Measurements from ENCODE around the gene TNK1.
"Not testable (repeated sequence)": the region's sequence is repeated elsewhere in the genome, so short reads cannot be mapped to it uniquely, and the experiment has no call there.

Gene TNK1

DNA sequence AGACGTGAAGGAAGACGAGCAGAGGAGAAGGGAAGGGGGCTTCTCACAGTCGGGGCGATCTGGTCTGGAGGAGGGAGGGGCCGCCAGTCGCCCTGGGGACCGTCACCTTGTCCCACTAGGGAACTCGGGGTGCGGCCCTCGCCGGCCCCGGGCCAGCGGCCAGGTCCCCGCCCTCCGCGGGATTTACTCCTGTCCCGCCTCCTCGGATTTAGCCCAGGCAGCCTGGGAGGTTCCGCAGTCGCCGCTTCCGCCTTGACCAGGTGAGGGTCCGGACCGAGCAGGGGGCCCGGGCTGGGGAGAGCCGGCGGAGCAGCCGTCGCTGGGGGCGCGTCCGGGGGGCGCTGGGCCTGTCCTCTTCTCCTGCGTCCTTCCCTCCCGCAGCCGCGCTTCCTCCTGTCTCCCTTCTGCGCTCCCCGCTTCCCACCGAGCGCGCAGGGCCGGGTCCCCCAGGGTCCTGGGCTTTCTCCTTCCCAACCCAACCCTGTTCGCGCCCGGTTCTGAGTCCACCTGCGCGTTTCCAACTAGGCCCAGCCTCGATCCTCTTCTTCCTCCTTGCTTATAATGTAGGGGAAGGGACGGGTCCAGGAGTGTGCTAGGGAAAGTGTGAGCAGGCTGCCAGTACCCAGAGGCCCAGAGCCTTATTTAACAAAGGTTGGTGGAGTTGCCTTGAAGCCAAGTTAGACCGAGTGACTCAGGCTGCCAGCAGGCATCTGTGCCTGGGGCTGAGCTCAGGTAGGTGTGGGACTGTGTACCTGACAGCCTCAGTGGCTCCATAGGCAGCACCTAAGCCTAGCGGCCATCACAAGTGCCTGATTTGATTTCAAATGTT, at the start of gene TNK1:
TSS of gene TNK1 (plus strand) at position 235 of the 829 bp plus-strand sequence. CDS start 1,838 bp downstream, outside the sequence.
- DNase-seq (ENCODE audit: low spot score): peak; percentile 69

DNA sequence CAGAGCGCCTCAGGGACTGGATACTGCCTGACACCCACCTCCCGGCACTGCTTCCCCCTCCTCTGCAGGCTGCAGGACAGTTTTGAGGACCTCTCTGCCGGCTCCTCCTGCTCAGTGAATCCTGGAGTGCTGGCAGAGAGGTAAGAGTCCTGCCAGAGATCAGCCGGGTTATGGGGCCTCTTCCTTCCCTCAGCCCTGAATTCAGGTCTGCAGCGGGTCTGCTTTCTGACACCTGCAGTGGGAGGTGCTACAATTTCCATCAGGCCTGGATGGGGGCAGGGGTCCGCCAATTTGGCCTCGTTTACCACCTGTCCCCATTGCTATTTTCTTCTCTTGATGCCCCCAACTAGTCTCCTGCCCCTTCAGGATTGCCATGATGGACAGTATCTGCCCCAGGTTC, 48.8 kb upstream of the TNK1 start:
- DNase-seq (ENCODE audit: low spot score): no peak

DNA sequence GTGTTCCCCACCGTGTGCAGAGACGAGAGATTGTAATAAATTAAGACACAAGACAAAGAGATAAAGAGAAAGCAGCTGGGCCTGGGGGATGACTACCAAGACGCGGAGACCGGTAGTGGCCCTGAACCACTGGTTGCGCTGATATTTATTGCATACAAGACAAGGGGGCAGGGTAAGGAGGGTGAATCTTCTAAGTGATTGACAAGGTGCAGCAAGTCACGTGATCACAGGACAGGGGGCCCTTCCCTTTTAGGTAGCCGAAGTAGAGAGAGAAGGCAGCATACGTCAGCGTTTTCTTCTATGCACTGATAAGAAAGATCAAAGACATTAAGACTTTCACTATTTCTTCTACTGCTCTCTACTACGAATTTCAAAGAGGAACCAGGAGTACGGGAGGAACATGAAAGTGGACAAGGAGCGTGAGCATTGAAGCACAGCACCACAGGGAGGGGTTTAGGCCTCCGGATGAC, 48.3 kb upstream of the TNK1 start:
- not testable (repeated sequence) for DNase-seq (ENCODE audit: low spot score)

DNA sequence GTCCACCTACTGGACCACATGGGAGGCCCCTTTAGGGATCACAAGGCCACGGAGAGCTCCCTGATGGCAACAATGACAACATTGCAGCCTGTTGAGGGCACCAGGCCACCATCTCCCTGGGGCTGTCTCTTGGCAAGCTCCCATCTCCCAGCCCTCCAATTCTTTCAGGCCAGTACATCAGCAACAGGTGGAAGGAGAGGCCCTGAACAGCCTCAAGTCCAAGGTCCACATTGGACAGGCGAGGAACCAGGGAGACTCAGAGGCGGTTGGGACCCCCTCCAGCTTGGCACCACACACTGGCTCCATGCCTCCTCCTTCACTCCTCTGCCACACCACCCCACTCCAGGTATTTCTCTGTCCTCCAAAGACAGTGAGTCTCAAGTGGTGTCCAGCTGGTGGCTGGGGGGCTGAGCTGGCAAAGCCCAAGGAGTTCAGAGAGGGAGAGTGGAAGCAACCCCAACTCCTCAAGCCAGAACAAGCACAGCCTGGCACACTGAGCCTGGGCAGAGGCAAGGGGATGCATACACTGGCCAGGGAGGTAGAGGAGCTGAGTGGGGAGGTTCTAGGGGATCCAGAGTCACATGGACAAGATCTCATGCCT, 45.9 kb upstream of the TNK1 start:
- DNase-seq (ENCODE audit: low spot score): no peak

DNA sequence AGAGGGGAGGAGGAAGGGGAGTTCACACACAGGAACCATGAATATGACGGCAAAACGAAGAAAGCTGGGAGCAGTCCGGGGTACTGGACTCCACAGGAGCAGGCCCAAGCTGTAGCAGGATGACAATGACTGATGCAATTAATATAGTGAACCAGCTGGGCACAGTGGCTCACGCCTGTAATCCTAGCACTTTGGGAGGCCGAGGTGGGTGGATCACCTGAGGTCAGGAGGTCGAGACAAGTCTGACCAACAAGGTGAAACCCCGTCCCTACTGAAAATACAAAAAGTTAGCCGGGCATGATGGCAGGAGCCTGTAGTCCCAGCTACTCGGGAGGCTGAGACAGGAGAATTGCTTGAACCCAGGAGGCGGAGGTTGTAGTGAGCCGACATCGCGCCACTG, 45.1 kb upstream of the TNK1 start:
- DNase-seq (ENCODE audit: low spot score): not testable (repeated sequence)

DNA sequence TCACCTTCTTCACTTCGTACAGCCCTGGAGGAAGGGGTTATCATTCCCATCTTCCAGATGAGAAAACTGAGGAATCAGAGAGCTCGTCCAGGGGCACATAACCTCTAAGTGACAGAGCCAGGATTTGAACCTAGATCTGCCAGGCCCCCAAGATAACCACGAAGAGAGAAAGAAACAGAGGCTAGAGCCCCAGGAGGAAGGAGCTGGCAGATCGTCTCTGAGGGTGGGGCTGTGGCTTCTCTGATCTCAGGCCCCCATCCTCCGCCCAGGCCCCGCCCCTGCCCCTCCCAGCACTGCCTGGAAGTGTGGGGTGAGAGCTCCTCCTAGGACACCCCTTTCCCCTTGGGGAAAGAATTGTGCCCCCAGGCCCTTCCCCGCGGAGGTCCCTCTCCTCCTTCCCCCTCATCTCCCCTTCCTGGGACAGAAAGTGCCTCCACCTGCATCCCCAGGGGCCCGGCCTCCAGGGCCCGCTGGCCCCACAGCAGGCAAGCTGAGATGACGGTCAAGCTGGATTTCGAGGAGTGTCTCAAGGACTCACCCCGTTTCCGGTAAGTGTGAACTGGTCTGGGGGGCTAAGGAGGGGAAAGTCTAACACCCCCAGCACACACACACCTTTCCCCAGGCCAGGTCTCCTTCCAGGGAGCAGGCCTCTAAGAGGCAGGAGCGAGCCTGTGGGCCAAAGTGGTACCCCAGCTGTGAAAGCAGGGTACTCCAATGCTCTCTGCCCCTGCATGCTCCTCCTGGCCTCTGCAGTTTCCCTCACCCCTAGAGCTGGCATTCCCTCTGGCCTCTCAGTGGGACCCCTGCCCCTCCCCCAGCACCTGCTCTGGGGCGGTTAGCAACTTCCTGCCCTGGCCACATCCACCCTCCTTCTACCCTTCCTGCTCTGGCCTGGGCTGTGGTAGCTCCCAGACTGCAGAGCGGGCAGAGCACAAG, 44.4 kb upstream of the TNK1 start, which contains the start of gene ACAP1:
TSS of gene ACAP1 (plus strand) at position 290 of the 936 bp plus-strand sequence. CDS start at position 496, 206 bp downstream.
- DNase-seq (ENCODE audit: low spot score): no peak

DNA sequence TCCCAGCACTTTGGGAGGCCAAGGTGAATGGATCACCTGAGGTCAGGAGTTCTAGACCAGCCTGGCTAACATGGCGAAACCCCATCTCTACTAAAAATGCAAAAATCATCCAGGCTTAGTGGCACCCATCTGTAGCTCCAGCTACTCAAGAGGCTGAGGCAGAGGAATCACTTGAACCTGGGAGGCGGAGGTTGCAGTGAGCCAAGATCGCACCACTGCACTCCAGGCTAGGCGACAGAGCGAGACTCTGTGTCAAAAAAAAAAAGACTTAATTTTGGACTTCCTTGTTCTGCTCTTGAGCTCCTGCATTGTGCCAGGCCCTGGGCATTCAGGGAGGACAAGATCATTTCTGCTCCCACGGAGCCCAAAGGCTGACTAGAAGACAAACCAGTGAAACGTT, 43.3 kb upstream of the TNK1 start:
- DNase-seq (ENCODE audit: low spot score): not testable (repeated sequence)

DNA sequence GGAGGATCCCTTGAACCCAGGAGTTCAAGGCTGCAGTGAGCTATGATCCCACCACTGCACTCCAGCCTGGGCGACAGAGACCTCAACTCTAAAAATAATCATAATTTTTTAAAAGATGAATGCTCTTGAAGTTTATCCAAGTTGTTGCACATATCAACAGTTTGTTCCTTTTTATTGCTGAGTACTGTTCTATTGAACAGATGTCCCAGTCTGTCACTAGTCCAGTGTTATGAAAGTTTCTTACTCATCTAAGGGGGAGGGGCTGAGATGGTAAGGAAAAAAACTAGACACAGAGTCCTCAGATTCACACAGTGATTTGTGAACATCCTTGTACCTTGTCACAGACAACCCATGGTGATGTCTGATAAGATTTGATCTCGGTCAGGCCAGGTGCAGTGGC, 40.7 kb upstream of the TNK1 start:
- DNase-seq (ENCODE audit: low spot score): no peak

DNA sequence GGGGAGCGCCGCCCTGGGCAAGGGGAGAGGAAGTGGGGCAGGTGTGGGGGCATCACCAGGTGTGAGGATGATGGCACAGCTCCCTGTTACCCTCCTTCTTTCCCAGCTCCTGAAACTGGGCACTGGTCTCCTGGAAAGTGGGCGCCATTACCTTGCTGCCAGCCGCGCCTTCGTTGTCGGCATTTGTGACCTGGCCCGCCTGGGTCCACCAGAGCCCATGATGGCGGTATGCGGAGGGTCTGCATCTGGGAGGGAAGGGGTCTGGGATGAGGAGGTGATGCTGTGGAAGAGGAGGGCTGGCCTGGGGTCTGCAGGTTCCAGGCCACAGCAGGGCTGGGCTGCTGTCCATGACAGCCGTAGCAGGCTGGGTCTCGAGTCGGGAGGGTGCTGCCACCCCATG, 39.0 kb upstream of the TNK1 start:
- no peak for DNase-seq (ENCODE audit: low spot score)

DNA sequence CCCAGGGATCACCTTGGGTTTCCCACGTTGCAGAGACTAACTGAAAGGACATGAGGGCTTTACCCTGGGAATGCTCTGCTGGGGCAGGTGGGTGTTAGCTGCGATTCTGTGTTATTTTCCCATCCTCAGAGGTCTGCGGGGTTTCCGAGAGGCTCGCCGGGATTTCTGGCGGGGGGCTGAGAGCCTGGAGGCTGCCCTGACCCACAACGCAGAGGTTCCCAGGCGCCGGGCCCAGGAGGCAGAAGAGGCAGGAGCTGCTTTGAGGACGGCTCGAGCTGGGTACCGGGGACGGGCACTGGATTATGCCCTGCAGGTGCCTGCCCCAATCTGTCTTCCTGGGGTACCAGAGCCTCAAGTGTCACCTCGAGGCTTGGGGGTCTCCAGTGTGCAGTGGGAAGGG, 37.6 kb upstream of the TNK1 start:
- no peak for DNase-seq (ENCODE audit: low spot score)

DNA sequence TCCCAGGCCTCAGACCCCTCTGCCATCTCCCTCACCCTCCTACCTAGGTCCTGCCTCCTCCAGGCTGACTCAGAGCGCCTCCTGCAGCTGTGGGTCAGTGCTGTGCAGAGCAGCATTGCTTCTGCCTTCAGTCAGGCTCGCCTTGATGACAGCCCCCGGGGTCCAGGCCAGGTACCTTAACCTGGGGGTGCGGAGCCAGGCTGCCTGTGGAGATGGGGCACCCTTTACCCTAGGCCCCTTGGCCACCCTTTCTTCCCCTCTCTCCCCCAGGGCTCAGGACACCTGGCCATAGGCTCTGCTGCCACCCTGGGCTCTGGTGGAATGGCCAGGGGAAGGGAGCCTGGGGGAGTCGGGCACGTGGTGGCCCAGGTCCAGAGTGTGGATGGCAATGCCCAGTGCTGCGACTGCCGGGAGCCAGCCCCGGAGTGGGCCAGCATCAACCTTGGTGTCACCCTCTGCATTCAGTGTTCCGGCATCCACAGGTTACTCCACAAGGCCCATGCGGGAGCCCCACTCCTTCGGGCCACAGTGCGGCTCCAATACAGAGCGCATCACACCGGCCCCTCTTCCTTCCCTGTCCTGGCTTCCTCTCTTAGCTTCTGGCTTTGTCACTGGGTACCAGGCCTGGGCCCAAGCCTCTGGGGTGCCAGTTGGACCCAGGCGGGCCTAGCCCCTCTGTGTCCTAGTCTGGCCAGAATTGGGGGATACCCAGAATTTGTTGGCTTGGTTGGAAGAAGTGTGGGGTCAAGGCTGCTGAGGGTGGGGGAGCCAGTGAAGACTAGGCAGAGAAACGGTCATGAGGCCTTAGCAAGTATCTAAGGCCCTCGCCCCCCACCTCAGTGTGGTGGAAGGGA, 33.9 kb upstream of the TNK1 start:
- no peak for DNase-seq (ENCODE audit: low spot score)

DNA sequence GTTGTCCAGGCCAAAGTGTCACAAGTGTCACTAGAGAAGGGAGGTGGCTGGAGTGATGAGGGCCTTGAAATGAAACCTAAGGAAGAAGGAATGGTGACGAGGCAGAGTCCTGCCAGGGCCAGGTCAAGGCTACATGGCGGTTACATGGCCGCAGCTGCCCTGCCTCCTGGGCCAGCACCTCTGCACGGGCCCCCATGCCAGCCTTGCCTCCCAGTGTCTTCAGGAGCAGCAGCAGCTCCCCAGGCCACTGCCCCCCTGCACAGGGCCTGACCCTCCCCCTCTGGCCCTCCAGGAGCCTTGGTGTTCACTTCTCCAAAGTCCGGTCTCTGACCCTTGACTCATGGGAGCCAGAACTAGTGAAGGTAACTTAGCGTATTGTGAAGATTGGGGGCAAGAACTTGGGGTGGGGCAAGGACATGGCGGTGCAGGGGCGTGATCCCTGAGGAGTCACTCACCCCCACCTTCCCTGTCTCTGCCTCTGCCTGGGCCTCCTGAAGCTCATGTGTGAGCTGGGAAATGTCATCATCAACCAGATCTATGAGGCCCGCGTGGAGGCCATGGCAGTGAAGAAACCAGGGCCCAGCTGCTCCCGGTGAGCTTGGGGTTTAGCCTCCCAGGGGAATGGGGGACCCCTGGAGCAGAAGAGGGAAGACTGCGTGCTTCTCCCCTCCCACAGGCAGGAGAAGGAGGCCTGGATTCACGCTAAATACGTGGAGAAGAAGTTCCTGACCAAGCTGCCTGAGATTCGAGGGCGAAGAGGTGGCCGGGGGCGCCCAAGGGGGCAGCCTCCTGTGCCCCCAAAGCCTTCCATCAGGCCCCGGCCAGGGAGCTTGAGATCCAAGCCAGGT, 33.0 kb upstream of the TNK1 start:
- DNase-seq (ENCODE audit: low spot score): no peak

DNA sequence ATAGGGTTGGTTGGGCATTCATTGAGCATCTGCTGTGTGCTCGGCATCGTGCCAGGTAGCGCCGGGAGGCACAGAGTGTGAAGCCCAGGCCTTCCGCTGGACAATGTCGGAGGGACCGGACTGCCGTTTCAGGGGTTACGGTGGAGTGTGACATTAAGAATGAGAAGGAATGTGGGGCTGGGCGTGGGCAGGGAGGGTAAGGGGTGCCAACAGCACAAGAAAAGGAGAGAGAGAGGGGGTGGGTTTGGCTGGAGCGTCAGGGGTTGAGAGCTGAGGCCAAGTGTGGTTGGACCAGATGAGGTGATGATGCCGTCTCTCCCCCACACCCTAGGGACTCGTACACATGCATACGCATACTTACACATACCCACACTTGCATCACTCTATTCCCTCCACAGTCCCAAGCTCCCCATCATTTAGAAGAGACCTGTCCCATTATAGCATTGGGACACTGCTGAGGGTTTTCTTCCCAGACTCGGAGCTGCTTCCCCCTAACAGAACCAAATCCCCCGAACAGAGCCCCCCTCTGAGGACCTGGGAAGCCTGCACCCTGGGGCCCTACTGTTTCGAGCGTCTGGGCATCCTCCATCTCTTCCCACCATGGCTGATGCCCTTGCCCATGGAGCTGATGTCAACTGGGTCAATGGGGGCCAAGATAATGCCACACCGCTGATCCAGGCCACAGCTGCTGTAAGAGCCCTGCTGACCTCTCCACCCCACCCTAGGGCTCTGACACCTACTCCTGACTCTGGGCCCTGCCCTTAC, 32.2 kb upstream of the TNK1 start:
- DNase-seq (ENCODE audit: low spot score): peak; percentile 59

DNA sequence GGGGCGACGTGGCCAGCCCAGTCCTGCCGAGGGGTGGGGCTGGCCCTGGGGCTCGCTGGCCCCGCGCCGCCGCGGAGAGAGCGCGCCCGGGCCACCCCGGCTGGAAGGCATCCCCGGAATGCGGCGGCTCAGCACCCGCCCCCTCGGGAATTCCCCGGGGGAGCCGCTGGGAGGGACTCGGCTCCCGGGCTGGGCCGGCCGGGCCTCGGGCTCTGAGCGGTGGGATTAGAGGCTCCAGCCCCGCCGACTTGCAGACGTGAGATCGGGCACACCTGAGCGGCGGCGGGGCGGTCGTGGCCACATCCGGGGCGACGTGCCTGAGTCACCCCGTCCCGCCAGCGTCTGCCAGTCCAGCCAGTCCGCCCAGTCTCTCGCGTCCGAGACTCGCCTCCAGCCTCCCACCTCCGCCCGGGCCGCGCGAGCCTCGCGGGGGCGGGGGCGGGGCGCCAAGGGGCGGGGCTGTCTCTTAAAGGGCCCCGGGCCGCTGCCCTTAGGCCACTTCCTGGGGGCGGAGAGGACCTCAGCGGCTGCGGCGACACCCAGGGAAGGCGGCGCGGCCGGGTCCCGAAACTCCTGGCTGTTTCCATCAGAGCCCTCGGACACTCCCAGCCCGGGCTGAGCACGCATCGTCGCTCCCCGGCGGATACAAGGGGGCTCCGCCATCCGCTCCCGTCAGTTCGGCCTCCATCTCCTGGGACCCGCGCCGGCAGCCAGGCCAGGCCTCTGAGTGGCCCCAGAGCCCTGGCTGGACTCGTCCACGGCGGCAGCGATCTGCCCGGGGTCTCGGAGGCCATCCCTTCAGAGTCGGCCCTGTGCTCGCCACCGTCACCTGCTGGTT, 29.0 kb upstream of the TNK1 start, which contains the start of gene KCTD11:
TSS of gene KCTD11 (plus strand) at position 498 of the 838 bp plus-strand sequence.
- peak; percentile 96 for DNase-seq (ENCODE audit: low spot score)

DNA sequence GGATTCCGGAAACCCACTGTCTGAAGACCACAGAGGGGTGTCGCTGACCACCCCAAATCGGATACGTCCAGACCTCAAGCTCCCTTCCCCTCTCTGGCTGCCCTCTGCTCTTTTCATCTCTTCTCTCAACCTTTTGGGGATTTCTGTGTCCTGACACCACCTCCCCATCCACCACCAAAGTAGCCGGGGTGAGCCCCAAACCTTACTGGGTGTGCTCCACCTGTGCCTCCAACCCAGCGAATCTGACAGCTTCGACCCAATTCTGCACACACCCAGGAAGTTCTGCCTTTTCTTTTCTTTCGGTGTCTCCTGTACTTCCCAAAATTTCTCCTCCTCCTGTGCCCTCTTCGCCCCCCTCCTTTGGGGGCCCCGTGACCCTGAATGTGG, 28.4 kb upstream of the TNK1 start:
- no peak for DNase-seq (ENCODE audit: low spot score)

DNA sequence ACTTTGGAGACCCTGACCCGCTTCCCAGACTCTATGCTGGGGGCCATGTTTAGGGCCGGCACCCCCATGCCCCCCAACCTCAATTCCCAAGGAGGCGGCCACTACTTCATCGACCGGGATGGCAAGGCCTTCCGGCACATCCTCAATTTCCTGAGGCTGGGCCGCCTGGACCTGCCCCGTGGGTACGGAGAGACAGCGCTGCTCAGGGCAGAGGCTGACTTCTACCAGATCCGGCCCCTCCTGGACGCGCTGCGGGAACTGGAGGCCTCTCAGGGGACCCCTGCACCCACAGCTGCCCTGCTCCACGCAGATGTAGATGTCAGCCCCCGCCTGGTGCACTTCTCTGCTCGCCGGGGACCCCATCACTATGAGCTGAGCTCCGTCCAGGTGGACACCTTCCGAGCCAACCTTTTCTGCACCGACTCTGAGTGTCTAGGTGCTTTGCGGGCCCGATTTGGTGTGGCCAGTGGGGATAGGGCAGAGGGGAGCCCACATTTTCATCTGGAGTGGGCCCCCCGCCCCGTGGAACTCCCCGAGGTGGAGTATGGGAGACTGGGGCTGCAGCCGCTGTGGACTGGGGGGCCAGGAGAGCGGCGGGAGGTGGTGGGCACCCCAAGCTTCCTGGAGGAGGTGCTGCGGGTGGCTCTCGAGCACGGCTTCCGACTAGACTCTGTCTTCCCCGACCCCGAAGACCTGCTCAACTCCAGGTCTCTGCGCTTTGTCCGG, 27.8 kb upstream of the TNK1 start:
- DNase-seq (ENCODE audit: low spot score): no peak

DNA sequence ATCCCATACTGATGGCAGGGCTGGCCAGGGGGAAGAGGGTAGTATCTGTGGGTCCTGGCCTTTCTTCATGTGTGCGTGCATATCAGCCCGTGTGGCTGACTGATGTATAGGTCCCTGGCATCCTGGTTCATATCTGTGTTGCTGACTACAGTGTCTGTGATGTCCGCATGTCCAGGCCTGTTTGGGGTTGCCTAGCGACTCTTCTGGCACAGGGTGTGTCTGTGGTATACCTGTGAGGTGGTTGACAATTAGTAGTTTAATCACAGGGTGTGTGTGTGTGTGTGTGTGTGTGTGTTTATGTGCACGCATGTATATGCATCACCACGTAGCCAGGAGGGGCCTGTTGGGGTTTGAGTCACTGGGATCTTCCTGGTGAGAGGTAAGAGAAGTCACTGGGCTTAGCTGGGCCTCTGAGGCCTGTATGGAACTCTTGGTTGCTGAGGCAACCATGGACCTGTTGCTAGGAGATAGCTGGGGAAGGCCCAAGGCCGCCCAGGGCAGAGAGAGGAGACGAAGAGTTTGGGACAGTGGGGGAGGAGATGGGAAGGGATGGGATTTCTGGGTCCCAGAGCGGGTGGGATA, 26.5 kb upstream of the TNK1 start:
- no peak for DNase-seq (ENCODE audit: low spot score)

DNA sequence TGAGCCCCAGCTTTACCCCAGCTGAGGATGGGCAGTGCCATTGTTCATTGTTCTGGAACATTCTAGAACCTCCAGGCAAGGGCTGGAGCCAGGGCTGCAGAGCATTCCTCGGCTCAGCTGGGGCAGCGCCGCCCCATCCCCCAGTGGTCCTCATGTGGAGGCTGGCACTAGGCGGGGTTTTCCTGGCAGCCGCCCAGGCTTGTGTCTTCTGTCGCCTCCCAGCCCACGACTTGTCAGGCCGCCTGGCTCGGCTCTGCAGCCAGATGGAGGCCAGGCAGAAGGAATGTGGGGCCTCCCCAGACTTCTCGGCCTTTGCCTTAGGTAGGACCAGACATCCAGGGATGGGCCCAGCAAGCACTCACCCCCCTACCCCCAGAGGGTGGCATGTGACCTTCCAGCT, 25.8 kb upstream of the TNK1 start, which contains the start of gene TMEM95:
TSS of gene TMEM95 (plus strand) at position 104 of the 400 bp plus-strand sequence. CDS start at position 153, 49 bp downstream.
- DNase-seq (ENCODE audit: low spot score): no peak
